Dermis microvascular lymphatic vessel endothelial cell (primary cell): ENCODE measurements around the gene PPDPF. TPM values are rescaled to one million over a fixed set of nuclear protein-coding genes. Genes with fewer than 3 reads are reported as not detected.
A peak's percentile ranks its signal among the peaks of the same experiment; 100 is the strongest.
"Not testable (repeated sequence)": the region's sequence is repeated elsewhere in the genome, so short reads cannot be mapped to it uniquely, and the experiment has no call there.

Experiments
- DNase-seq, 2 donors: peaks; one replicate each; pipeline versions ENCODE4 v3.0.0 to v3.0.0-alpha.2; 2010; ENCODE audit warnings: low read depth in 2 of 2
- total RNA-seq: library from RNA; depleted of rRNA; stranded (reverse); fragments of >200 nt; gene quantifications from 2 replicates; pipeline ENCODE4 v1.2.1, GENCODE V29; 2014

The PPDPF gene
- total RNA-seq: 16.3 and 36.2 TPM in 2 replicates

- peak; percentile 51 to 81 for DNase-seq
These were observed at the start of gene PPDPF for GRCh38 chr20:63520504-63520933. TSS of gene PPDPF (plus strand) at chr20:63520765. CDS start at chr20:63521309, 544 bp downstream.

GRCh38 chr20:63471002-63471716 is 49.4 kb upstream of the PPDPF start:
- DNase-seq: no peak

GRCh38 chr20:63471717-63471980 is 48.9 kb upstream of the PPDPF start:
- no peak for DNase-seq

GRCh38 chr20:63471981-63472831 is 48.4 kb upstream of the PPDPF start, which contains the start of gene KCNQ2:
TSS of gene KCNQ2 (minus strand) at chr20:63472655. CDS start at chr20:63472463, 192 bp downstream.
- no peak for DNase-seq

- DNase-seq: no peak
These were observed 47.6 kb upstream of the PPDPF start for GRCh38 chr20:63472862-63473390.

GRCh38 chr20:63473555-63474449 is 46.8 kb upstream of the PPDPF start:
- DNase-seq: no peak

- DNase-seq: no peak
These were observed 45.4 kb upstream of the PPDPF start for GRCh38 chr20:63475209-63475608.

- no peak for DNase-seq
These were observed 43.4 kb upstream of the PPDPF start for GRCh38 chr20:63477061-63477616.

- no peak for DNase-seq
These were observed 42.6 kb upstream of the PPDPF start for GRCh38 chr20:63477944-63478343.

GRCh38 chr20:63478346-63479302 is 41.9 kb upstream of the PPDPF start:
- no peak for DNase-seq

- not testable (repeated sequence) for DNase-seq
These were observed 40.7 kb upstream of the PPDPF start for GRCh38 chr20:63479695-63480419.

- DNase-seq: no peak
These were observed 39.1 kb upstream of the PPDPF start for GRCh38 chr20:63481503-63481902.

- no peak for DNase-seq
These were observed 38.5 kb upstream of the PPDPF start for GRCh38 chr20:63482021-63482587.

GRCh38 chr20:63483834-63484233 is 36.7 kb upstream of the PPDPF start:
- DNase-seq: no peak

GRCh38 chr20:63484236-63484635 is 36.3 kb upstream of the PPDPF start:
- no peak for DNase-seq

GRCh38 chr20:63484651-63485403 is 35.7 kb upstream of the PPDPF start:
- DNase-seq: no peak

- no peak for DNase-seq
These were observed 34.2 kb upstream of the PPDPF start for GRCh38 chr20:63486300-63486855.
